Epithelial cell of proximal tubule (primary cell): ENCODE measurements around the gene DOLK. TPM values are rescaled to one million over a fixed set of nuclear protein-coding genes. Genes with fewer than 3 reads are reported as not detected.
A peak's percentile ranks its signal among the peaks of the same experiment; 100 is the strongest.

Source experiments
- DNase-seq: peaks from one replicate; pipeline ENCODE4 v3.0.0-alpha.2; 2011; ENCODE audit warnings: low read depth
- H3K4me3 ChIP-seq: 2 replicates; pipeline ENCODE4 v1.5.1; 2011; ENCODE audit warnings: low read depth, mild to moderate bottlenecking, low read length
- total RNA-seq: library from RNA; depleted of rRNA; stranded (reverse); fragments of >200 nt; gene quantifications from 2 replicates; pipeline ENCODE4 v1.2.3, GENCODE V29; 2015
- TF ChIP-seq, protein P1 (sequence below): conservative IDR thresholded peaks from 2 replicates; pipeline ENCODE4 v1.5.1; 2012; ENCODE audit warnings: low read depth, mild to moderate bottlenecking, low read length

Gene DOLK
- total RNA-seq, 1 donor from 2014 or later: 12.7 TPM

DNA sequence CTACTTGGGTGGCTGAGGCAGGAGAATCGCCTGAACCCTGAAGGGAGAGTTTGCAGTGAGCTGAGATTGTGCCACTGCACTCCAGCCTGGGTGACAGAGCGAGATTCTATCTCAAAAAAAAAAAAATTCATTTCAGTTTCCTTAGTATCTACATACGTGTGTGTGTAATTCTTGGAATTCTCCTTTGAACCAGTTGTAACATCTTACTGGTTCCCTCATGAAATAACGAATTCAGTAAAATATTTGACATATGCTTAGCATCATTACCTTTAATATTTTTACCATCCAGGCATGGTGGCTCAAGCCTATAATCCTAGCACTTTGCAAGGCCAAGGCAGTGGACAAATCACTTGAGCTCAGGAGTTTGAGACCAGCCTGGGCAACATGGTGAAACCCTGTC lies 17.8 kb downstream of the DOLK start:
- no peak for DNase-seq
- H3K4me3 ChIP-seq: no peak overlapping the region
- TF ChIP-seq, protein P1, sequence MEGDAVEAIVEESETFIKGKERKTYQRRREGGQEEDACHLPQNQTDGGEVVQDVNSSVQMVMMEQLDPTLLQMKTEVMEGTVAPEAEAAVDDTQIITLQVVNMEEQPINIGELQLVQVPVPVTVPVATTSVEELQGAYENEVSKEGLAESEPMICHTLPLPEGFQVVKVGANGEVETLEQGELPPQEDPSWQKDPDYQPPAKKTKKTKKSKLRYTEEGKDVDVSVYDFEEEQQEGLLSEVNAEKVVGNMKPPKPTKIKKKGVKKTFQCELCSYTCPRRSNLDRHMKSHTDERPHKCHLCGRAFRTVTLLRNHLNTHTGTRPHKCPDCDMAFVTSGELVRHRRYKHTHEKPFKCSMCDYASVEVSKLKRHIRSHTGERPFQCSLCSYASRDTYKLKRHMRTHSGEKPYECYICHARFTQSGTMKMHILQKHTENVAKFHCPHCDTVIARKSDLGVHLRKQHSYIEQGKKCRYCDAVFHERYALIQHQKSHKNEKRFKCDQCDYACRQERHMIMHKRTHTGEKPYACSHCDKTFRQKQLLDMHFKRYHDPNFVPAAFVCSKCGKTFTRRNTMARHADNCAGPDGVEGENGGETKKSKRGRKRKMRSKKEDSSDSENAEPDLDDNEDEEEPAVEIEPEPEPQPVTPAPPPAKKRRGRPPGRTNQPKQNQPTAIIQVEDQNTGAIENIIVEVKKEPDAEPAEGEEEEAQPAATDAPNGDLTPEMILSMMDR: no peak

DNA sequence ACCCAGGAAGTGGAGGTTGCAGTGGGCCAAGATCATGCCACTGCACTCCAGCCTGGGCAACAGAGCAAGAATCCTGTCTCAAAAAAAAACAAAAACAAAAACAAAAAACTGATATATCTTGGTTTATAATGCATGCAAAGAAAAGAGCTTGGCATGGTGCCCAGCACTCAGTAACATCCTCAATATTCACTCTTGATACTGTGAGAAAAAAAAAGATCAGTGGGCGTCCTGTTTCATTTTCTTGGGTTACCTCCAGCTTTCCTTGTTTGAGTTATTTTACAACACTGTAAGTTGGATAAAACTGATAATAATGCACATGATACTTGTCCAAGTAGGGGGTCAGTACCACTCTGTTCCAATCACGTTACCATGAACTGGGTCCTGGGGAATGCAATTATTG lies 18.8 kb downstream of the DOLK start:
- TF ChIP-seq, protein P1: no peak
- no peak for DNase-seq
- H3K4me3 ChIP-seq: no peak overlapping the region

DNA sequence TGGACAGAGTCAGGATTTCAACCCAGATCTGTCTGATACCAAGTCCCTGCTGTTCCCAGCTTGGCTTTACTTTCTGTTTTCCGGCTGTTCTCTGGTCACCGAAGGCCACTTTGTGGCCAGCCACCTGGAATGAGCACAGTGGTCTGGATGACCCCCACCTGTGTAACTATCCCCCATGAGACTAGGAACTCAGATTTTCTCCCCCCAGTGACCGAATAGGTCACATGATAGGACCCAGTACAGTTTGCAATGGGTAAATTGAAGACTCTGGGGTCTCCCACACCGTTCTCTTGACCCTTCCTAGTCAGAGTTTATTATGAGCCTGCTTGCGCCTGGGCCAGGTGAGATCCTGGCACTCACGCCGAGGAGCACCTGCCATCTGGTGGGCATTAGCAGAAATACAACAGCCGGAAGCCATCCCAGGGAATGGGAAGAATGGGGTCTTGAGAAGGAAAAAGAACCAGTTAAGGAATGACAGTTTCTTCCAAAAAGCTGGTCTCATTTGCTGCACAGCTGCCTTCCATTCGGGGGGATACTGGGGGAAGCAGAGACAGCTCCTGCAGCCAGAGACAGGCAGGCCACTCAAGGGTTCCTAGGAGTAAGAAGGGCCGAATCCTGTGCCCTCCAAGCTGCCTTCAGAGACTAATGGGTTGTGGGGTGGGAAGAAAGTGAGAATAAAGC lies 19.5 kb downstream of the DOLK start:
- H3K4me3 ChIP-seq: no peak overlapping the region
- TF ChIP-seq, protein P1: peak; percentile 89
- DNase-seq: no peak

DNA sequence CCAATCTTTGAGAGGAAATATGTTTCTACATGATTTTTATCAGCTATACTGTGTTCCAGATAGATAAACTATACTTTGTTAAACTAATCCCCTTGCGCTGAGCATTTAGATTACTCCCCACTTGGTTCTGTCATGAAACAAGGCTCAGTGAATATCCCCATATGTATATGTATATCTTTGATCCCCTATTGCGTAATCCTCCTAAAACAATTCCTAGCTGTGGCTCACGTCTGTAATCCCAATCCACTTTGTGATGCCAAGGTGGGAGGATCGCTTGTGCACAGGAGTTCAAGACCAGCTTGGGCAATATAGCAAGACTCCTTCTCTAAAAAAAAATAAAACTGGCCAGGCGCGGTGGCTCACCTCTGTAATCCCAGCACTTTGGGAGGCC lies 23.9 kb downstream of the DOLK start:
- TF ChIP-seq, protein P1: no peak
- no peak overlapping the region for H3K4me3 ChIP-seq
- no peak for DNase-seq

DNA sequence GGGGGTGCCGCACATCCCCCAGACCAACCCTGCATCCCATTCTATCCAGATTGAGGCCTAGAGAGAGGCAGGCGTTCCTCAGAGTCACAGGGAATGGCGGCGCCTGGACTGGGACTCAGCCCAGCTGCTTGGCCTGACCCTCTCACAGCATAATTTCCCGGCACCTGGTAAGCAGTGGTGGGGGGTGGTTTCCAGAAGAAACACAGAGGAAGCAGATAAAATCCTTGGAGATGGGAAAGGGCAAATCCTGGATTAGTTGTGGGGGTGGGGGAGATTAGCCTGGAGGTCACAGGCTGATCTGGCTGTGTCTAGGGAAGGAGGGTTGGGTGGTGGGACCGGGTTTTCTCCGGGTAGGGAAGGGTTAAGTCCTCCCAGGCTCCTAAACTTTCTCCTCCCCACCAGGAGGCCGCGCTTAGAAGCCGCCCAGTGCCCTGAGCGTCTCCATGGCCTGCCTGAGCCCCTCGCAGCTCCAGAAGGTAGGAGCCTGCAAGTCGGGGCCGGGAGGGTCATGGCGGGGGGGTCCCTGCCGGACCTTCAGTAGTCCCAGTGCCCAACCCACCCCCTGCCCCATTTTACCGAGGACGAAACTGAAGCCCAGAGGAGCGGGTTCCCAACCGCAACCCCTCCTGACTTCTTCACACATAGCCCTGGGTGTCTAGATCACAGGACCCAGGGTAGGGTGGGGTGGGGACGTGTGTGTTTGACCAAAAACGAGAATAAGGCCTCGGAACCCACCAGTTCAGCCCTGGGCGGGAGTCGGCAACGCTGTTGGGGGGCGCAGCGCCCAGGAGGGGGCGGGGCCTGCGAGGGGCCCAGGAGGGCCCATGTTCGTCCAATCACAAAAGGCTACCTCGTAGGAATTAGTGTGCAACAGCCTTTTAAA lies 25.3 kb downstream of the DOLK start:
- no peak for DNase-seq
- H3K4me3 ChIP-seq: peak overlapping the region; percentile 66
- TF ChIP-seq, protein P1: no peak

DNA sequence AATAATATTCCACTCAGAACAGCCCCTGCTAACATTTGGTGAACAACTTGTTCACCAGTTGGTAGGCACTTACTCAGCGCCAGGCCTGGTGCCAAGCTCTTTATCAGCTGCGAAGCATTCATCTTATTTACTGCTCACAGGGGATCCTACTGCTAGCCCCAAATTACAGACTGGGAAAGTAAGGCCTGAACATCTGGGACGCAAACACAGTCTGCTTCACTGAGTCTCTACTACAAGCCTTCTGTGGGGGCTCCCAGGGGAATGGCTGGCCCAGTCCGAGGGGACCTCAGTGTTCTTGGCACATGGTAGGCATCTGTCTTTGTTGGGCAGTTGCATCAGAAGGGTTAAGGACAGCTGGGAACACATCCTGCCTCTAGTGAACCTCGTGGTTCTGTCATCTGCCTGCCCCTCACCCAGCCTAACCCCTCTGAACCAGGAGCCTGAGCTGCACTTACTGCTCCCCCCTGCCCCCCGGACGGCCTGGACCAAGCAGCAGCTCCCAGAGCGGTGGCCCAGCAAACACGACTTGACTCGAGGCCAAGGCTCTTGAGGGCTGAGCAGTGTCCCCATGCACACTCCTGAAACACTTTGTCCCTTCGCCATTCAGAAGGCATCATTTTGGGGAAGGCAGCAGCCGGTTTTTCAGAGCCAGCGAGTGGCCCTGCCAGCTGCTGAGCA lies 26.9 kb downstream of the DOLK start, which contains the start of gene PHYHD1:
Gene PHYHD1, plus strand, starts transcription at position 602 of the 678 bp plus-strand sequence. CDS start 1,342 bp downstream, outside the sequence.
- H3K4me3 ChIP-seq: peak within 1 kb of the TSS; percentile 66
- TF ChIP-seq, protein P1: no peak
- DNase-seq: no peak
